HG03354 (cell line): ENCODE data around the gene TTC12.

Experiments
- ATAC-seq: cut with Tn5 transposase; IDR thresholded peaks from one replicate; pipeline ENCODE4 v1.9.1; 2021; ENCODE audit warnings: mild to moderate bottlenecking; ENCODE audit not compliant: unreplicated experiment, poor library complexity, severe bottlenecking

TTC12 gene

GRCh38 chr11:113396690-113397089, 82.3 kb downstream of the TTC12 start:
- ATAC-seq, result no peak

GRCh38 chr11:113397212-113397611, 82.8 kb downstream of the TTC12 start:
- no peak for ATAC-seq

- ATAC-seq, result no peak
Observed at GRCh38 chr11:113397821-113398220, 83.4 kb downstream of the TTC12 start.

- ATAC-seq, result no peak
Observed at GRCh38 chr11:113398669-113399430, 84.5 kb downstream of the TTC12 start.

- ATAC-seq, result no peak
Observed at GRCh38 chr11:113400631-113401230, 86.3 kb downstream of the TTC12 start.

- ATAC-seq, result no peak
Observed at GRCh38 chr11:113401718-113402117, 87.3 kb downstream of the TTC12 start.

- ATAC-seq, result no peak
Observed at GRCh38 chr11:113404859-113405430, 90.6 kb downstream of the TTC12 start.

- no peak for ATAC-seq
Observed at GRCh38 chr11:113405724-113406478, 91.5 kb downstream of the TTC12 start.

GRCh38 chr11:113407163-113407562, 92.8 kb downstream of the TTC12 start:
- no peak for ATAC-seq

GRCh38 chr11:113408206-113408605, 93.8 kb downstream of the TTC12 start:
- no peak for ATAC-seq

GRCh38 chr11:113408887-113409286, 94.5 kb downstream of the TTC12 start:
- ATAC-seq, result no peak

- no peak for ATAC-seq
Observed at GRCh38 chr11:113409526-113409925, 95.1 kb downstream of the TTC12 start.

- ATAC-seq, result no peak
Observed at GRCh38 chr11:113410414-113411135, 96.2 kb downstream of the TTC12 start.

GRCh38 chr11:113411536-113411935, 97.2 kb downstream of the TTC12 start:
- ATAC-seq, result no peak

GRCh38 chr11:113412675-113413074, 98.3 kb downstream of the TTC12 start:
- ATAC-seq, result no peak

GRCh38 chr11:113415343-113415742, 101.0 kb downstream of the TTC12 start:
- no peak for ATAC-seq
